ENCODE measurements around the gene TPH1.

DNA sequence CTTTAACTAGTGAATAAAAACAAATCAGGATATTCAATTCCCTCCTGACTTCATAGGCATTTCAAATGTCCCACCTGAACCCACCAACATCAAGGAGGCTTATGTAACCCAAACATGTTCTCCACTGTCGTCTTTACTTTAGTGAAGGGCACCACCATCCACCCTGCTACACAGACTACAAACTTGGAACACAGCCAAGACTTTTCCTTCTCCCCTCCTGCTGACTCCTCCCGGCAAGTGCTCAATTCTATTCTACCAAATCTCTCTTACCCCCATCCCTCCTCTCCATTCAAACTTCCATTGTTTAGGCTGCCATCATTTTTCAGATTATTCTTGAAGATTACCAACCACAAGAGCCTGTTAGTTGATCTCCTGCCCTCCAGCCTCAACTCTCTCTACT lies 35.5 kb upstream of the TPH1 start:
- TF ChIP-seq, protein P1, sequence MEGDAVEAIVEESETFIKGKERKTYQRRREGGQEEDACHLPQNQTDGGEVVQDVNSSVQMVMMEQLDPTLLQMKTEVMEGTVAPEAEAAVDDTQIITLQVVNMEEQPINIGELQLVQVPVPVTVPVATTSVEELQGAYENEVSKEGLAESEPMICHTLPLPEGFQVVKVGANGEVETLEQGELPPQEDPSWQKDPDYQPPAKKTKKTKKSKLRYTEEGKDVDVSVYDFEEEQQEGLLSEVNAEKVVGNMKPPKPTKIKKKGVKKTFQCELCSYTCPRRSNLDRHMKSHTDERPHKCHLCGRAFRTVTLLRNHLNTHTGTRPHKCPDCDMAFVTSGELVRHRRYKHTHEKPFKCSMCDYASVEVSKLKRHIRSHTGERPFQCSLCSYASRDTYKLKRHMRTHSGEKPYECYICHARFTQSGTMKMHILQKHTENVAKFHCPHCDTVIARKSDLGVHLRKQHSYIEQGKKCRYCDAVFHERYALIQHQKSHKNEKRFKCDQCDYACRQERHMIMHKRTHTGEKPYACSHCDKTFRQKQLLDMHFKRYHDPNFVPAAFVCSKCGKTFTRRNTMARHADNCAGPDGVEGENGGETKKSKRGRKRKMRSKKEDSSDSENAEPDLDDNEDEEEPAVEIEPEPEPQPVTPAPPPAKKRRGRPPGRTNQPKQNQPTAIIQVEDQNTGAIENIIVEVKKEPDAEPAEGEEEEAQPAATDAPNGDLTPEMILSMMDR (IDR thresholded peaks at IDR 0.05), result no peak
- TF ChIP-seq POLR2AphosphoS5 (IDR thresholded peaks at IDR 0.05; ENCODE audit: low read depth, low read length) (no peak), TCF7L2 (IDR thresholded peaks at IDR 0.05; ENCODE audit: low read depth, low read length) (no peak)
- TF ChIP-seq, protein P2, sequence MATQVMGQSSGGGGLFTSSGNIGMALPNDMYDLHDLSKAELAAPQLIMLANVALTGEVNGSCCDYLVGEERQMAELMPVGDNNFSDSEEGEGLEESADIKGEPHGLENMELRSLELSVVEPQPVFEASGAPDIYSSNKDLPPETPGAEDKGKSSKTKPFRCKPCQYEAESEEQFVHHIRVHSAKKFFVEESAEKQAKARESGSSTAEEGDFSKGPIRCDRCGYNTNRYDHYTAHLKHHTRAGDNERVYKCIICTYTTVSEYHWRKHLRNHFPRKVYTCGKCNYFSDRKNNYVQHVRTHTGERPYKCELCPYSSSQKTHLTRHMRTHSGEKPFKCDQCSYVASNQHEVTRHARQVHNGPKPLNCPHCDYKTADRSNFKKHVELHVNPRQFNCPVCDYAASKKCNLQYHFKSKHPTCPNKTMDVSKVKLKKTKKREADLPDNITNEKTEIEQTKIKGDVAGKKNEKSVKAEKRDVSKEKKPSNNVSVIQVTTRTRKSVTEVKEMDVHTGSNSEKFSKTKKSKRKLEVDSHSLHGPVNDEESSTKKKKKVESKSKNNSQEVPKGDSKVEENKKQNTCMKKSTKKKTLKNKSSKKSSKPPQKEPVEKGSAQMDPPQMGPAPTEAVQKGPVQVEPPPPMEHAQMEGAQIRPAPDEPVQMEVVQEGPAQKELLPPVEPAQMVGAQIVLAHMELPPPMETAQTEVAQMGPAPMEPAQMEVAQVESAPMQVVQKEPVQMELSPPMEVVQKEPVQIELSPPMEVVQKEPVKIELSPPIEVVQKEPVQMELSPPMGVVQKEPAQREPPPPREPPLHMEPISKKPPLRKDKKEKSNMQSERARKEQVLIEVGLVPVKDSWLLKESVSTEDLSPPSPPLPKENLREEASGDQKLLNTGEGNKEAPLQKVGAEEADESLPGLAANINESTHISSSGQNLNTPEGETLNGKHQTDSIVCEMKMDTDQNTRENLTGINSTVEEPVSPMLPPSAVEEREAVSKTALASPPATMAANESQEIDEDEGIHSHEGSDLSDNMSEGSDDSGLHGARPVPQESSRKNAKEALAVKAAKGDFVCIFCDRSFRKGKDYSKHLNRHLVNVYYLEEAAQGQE (IDR thresholded peaks at IDR 0.05; ENCODE audit: insufficient read depth in 1 of 2, low read depth in 2 of 2, low read length in 1 of 2), result no peak

All from Panc1 (cell line).